ENCODE measurements around the gene ACAA1.
A peak's percentile ranks its signal among the peaks of the same experiment; 100 is the strongest.
"Not testable (repeated sequence)": the region's sequence is repeated elsewhere in the genome, so short reads cannot be mapped to it uniquely, and the experiment has no call there.

Gene ACAA1

DNA sequence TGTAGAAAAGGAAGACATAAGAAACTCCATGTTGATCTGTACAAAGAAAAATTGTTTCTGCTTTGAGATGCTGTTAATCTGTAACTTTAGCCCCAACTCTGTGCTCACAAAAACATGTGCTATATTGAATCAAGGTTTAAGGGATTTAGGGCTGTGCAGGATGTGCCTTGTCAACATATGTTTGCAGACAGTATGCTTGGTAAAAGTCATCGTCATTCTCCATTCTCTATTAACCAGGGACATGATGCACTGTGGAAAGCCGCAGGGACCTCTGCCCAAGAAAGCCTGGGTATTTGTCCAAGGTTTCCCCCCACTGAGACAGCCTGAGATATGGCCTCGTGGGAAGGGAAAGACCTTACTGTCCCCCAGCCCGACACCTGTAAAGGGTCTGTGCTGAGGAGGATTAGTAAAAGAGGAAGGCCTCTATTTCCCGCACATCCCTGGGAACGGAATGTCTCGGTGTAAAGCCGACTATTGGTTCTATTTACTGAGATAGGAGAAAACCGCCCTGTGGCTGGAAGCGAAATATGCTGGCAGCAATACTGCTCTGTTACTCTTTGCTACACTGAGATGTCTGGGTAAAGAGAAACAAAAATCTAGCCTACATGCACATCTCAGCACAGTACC, 2.3 kb downstream of the ACAA1 start:
- Mint-ChIP-seq H3K4me3 (peak overlapping the region; percentile 93), H3K4me1 (ENCODE audit: low read depth) (peaks cover 42% of the 10 kb centered on the region), H3K36me3 (ENCODE audit: low read depth) (peaks cover 39% of the 10 kb centered on the region)
- H3K27ac Mint-ChIP-seq; H3K9me3 Mint-ChIP-seq; H3K27me3 Mint-ChIP-seq (ENCODE audit: low read depth): not testable (repeated sequence)

DNA sequence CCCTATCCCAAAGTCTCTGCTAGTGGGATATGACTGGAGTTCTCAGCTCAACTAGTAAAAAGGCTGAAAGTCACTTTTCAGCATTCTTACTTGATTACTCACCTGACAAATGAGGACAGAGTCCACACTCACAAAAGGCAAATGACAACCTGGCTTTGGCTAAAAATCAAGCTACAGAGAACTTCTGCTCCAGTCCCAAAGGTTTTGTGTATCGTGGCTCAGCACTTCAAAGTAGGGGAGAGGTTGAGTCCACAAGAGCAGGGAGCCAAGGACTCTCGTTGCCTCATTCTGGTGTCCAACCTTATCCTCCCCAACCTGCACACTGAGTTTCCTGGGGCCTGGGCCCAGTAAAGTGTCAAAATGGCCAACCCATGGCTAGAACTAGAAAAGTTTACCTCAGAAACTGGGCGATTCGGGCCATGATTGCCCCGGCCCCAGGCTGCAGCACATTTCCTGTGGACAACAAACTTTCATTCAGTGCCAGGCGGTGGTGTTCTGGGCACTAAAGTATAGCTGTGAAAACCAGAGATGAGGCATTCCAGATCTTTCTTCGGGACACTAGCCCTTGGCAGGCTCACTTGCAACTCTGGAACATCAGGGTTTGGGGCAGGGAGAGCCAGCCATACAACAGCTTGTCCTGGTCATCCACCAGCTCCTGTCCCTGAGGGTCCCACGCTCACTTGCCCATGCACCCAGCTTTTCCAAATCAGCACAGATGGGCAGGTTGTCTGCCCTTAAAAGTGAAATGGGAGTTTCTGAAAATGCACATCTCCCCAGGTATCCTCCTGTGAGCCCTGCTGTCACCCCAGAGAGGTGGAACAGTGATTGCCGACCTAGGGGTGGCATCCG, 3.1 kb downstream of the ACAA1 start:
- Mint-ChIP-seq H3K36me3 (ENCODE audit: low read depth) (peaks cover 44% of the 10 kb centered on the region), H3K4me3 (no peak overlapping the region), H3K27me3 (ENCODE audit: low read depth) (no peaks in the 10 kb centered on the region), H3K9me3 (no peaks in the 10 kb centered on the region), H3K27ac (no peak overlapping the region), H3K4me1 (ENCODE audit: low read depth) (peaks cover 38% of the 10 kb centered on the region)

DNA sequence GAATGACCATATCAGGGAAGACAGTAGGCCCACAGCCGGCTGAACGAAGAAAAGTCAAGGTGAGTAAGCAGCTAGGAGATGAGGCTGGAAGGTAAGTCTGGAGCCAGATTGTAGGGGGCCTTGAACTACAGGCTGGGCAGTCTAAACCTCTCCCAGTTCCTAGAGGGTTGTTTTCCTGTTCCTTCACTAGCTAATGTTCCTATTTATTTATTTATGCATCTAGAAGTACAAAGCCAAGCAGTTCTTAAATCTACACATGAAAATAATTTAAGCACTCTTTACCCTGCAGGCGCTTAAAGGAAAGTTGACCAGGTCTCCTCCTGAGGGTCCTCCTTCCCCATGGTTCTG, 3.7 kb downstream of the ACAA1 start:
- H3K27me3 Mint-ChIP-seq (ENCODE audit: low read depth) = no peaks in the 10 kb centered on the region
- H3K27ac Mint-ChIP-seq = peak overlapping the region; percentile 36
- peaks cover 46% of the 10 kb centered on the region for H3K36me3 Mint-ChIP-seq (ENCODE audit: low read depth)
- no peak overlapping the region for H3K4me3 Mint-ChIP-seq
- H3K4me1 Mint-ChIP-seq (ENCODE audit: low read depth) = peaks cover 36% of the 10 kb centered on the region
- H3K9me3 Mint-ChIP-seq = no peaks in the 10 kb centered on the region

DNA sequence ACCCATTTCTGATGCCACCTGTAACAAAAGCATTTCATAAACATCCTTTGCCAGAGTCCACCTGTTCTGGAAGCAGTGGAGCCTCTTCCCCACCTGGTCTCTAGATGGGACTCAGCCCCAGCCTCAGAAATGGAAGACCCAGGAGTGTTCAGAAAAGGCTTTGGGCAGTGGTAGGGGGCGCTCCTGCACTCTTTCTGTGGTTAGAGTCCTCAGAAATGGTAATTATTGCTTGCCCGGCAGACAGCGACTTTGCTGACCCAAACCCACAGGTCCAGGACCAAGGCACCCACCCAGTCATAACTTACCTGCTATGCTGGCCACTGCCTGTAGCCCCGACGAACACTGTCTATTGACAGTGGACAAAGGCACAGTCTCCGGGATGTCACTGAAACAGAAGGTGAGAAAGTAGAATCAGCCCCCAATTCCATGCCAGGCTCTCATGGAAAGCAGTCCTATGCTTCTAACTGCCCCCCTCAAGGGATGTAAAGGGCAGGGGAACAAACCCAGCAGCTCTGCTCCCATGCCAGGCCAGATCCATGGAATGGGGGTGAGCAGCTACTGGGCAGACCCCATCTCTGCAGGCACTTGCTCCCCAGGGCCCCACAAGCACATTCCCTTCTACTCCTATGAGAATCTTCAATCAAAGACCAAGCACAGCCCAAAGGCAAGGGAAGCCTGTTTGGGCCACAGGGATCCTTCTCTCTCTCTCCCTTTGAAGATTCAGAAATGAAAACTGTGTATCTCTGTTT, 5.1 kb downstream of the ACAA1 start:
- Mint-ChIP-seq H3K27me3 (ENCODE audit: low read depth) (no peaks in the 10 kb centered on the region), H3K4me3 (no peak overlapping the region), H3K27ac (no peak overlapping the region), H3K4me1 (ENCODE audit: low read depth) (peaks cover 28% of the 10 kb centered on the region), H3K36me3 (ENCODE audit: low read depth) (peaks cover 46% of the 10 kb centered on the region), H3K9me3 (no peaks in the 10 kb centered on the region)

DNA sequence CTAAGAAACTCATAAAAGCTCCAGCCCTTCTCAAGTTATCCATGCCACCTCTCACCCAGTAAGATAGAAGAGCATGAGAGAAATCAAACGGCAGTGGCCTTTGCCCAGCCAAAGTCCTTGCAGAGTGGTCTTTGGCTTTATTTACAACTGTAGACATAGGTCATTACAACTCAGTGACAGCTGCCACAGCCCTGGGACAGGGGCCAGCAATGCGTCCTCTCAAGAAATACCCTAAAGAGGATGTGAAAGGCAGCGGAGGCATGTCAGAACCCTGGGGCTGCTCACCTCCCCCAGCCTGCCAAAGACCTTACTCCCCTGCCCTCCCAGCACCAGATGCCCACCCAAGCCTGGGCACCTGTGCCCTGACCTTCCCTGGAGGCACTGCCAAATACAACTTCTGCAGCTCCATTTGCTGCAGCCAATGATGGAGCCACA, 6.3 kb downstream of the ACAA1 start:
- no peaks in the 10 kb centered on the region for H3K9me3 Mint-ChIP-seq

DNA sequence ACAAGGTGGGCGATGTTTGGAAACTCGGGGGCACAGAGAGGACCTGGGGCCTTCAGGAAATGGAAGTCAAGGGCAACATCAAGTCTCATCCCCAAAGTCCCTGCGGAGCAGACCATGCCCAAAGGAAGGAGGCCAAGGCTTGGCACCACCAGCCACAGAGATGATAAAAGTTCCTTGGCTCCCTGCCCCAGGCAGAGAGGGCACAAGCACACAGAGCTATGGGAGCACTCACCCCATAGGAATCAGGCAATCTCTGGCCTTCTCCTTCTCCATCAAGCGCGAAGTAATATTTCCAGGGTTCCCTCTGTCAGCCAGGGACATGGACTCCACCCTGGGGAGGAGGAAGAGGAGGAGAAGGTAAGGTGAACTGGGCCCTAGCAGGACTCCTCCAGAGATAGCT, 7.9 kb downstream of the ACAA1 start:
- Mint-ChIP-seq H3K9me3 (no peaks in the 10 kb centered on the region), H3K4me3 (no peak overlapping the region), H3K4me1 (ENCODE audit: low read depth) (peaks cover 9% of the 10 kb centered on the region), H3K27me3 (ENCODE audit: low read depth) (no peaks in the 10 kb centered on the region), H3K36me3 (ENCODE audit: low read depth) (peaks cover 43% of the 10 kb centered on the region), H3K27ac (no peak overlapping the region)

More for the DNA sequence above, 6.3 kb downstream of the ACAA1 start:
- Mint-ChIP-seq H3K27me3 (ENCODE audit: low read depth) (no peaks in the 10 kb centered on the region), H3K4me1 (ENCODE audit: low read depth) (peaks cover 21% of the 10 kb centered on the region), H3K4me3 (no peak overlapping the region), H3K36me3 (ENCODE audit: low read depth) (peaks cover 47% of the 10 kb centered on the region), H3K27ac (no peak overlapping the region)

DNA sequence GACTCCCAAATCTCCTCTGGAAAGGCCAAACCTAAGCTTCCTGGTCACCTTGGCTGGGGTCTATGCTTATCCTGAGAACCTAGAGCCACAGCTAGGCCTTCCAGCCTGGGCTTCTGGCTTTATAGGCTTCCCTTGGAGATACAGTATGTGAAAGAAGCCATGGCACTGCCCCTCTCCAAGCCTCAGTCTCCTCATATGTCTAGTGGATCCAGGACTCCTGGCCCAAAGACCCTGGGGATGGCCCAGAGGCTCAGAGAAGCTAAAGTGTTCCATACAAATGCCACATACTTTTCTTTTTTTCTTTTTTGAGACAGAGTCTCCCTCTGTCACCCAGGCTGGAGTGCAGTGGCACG, 8.6 kb downstream of the ACAA1 start:
- Mint-ChIP-seq H3K27ac (no peak overlapping the region), H3K9me3 (no peaks in the 10 kb centered on the region), H3K36me3 (ENCODE audit: low read depth) (peaks cover 40% of the 10 kb centered on the region), H3K4me1 (ENCODE audit: low read depth) (peaks cover 7% of the 10 kb centered on the region), H3K27me3 (ENCODE audit: low read depth) (no peaks in the 10 kb centered on the region), H3K4me3 (no peak overlapping the region)

DNA sequence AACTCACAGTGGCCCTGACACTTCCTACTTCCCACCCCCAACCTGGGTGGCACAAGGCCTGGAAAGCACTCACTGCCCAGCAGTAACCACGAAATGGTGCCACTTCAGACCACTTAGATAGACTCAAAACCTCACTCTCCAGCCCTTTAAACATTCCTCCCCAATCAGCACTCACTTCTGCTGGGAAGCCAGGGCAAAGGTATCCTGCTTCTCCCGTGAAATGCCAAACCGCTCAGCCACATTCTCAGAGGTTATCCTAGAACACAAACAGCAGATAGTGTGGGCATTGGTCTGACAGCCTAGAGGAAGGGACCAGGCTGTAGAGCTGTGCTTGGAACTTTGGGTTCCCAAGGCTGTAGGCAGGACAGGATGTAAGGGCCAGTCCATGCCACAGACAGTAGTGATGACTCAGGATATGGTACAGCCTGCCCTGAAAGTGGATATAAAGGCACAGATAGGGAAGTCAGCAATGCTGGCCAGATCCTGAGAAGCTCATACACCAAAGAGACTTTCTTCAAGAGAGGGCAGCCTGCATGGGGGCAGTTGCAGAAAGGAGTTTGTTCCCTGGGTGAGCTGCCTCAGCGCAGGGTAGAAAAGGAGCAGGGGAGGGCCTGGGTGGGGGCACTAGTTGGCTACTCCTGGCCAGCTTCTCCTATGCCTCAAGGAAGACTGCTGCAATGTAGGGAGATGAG, 9.2 kb downstream of the ACAA1 start:
- H3K27ac Mint-ChIP-seq = no peak overlapping the region
- H3K4me3 Mint-ChIP-seq = no peak overlapping the region
- H3K9me3 Mint-ChIP-seq = no peaks in the 10 kb centered on the region
- peaks cover 41% of the 10 kb centered on the region for H3K36me3 Mint-ChIP-seq (ENCODE audit: low read depth)
- H3K4me1 Mint-ChIP-seq (ENCODE audit: low read depth) = peaks cover 5% of the 10 kb centered on the region
- H3K27me3 Mint-ChIP-seq (ENCODE audit: low read depth) = no peaks in the 10 kb centered on the region

DNA sequence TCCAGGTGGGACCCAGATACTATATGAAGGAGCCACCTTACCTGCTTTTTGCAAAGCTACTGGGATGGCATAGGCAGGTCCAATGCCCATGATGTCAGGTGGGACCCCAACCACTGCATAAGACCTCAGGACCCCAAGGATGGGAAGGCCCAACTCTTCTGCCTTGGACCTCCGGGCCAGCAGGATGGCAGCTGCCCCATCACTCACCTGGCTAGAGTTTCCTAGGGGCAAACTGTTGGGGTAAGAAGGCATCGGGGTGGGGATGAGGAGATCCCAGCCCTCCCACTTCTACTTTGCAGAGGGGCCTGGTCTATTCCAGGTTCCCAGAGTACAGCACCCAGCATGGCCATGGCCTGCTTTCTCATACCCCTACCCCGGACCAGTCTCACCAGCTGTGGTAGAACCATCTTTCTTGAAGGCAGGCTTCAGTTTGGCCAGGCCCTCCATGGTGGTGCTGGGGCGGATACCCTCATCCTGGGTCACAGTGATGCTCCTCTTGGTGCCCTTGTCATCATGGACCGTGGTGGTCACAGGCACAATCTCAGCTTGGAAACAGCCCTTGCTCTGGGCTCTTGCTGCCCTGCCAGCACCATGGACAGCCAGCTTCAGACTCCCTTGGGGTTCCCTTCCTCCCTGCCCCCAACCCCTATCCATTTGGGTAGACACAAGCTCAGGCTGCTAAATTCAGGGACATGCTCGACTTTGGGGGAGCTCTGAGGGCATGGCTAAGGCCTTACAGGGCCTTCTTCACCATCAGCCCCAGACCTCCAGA, 10.6 kb downstream of the ACAA1 start:
- no peak overlapping the region for H3K4me3 Mint-ChIP-seq

DNA sequence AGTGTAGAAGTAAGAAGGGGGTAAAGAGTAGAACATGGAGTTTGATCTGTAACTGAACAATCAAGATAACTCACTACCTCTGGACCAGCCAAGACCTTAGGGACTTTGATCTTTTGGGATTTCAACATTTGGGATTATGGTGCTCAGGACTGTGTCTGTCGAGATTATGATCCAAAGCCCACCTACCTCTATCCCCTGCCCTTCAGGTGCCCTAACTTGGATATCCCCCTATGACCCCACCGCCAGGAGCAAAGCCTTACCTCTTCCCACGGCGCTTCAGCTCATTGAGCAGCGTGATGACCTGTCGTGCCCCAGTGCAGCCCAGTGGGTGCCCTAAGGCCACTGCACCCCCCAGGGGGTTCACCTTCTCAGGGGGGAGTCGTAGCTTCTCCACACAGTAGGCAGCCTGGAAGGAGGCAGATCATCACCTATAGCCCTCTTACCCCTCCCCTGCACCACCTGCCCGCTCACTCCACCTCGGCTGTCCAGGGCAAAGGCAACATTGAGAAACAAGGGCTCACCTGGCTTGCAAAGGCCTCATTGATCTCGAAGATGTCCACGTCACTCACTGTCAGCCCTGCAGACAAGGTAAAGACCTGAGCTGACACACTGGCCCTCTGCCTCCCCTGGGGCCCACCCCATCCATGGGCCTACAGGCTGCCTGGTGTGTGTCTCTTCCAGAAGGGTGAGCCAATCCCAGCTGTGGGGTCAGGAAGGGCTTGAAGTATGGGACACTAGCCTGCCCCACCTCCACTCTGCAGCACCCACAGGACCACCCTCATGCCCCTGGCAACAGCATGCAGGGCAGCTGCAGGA, 11.4 kb downstream of the ACAA1 start:
- Mint-ChIP-seq H3K27me3 (ENCODE audit: low read depth) (no peaks in the 10 kb centered on the region), H3K27ac (no peak overlapping the region), H3K36me3 (ENCODE audit: low read depth) (peaks cover 43% of the 10 kb centered on the region), H3K4me1 (ENCODE audit: low read depth) (peaks cover 4% of the 10 kb centered on the region), H3K4me3 (no peak overlapping the region), H3K9me3 (no peaks in the 10 kb centered on the region)

More for the DNA sequence above, 10.6 kb downstream of the ACAA1 start:
- H3K9me3 Mint-ChIP-seq = no peaks in the 10 kb centered on the region
- peaks cover 4% of the 10 kb centered on the region for H3K4me1 Mint-ChIP-seq (ENCODE audit: low read depth)
- no peak overlapping the region for H3K27ac Mint-ChIP-seq
- H3K36me3 Mint-ChIP-seq (ENCODE audit: low read depth) = peaks cover 45% of the 10 kb centered on the region
- no peaks in the 10 kb centered on the region for H3K27me3 Mint-ChIP-seq (ENCODE audit: low read depth)

DNA sequence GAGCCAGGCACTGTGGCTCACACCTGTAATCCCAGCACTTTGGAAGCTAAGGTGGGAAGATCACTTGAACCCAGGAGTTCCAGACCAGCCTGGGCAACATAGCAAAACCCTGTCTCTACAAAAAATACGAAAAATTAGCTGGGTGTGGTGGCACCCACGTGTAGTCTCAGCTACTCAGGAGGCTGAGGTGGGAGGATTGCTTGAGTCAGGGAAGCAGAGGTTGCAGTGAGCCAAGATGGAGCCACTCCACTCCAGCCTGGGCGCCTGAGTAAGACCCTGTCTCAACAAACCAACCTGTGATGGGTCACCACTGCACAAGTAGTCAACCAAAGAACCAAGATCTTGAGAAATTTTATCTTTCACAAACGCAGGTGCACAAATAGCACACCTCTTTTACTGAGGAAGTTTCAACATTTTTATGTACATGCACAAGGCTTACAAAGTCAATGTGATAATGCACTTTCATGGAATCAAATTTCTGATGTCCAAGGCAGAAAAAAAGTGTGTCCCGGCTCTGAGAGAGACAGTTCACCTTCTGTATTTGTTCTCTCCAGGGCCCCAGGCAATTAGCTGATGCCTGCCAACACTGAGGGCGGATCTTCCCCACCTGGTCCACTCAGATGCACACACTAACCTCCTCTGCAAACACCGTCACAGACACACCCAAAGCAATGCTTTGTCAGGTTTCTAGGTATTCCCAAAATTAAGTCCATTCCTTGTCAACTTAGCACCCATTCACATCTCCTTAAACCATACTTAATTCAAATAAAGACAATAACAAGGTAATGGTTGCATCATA, 12.4 kb downstream of the ACAA1 start:
- peaks cover 37% of the 10 kb centered on the region for H3K36me3 Mint-ChIP-seq (ENCODE audit: low read depth)

DNA sequence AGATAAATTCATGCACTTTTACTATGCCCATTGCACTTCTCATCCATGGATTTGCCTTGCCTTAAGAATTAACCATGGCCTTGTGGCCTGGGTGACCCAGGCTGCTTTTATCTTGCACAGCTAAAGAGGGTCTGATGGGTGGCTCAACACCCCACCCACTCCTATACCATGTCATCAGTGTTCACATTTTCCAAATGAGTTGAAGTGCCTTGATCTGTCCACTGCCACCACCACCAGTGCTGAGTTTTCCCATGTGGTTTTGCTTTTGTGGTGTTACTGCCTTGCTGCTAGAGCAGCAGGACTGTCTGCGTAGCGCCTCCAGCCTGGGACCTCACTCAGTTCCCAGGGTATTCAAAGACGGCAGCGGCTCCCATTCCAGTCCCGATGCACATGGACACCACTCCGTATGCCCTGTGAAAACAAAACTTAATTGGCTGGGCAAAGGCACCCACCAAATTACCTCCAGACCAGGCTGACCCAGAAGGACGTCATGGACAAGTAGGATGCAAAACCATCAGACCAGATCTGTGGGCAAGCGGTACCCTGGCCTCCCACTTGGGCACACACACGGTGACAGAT, 14.1 kb downstream of the ACAA1 start:
- Mint-ChIP-seq H3K27me3 (ENCODE audit: low read depth) (no peaks in the 10 kb centered on the region), H3K36me3 (ENCODE audit: low read depth) (peaks cover 33% of the 10 kb centered on the region), H3K9me3 (no peaks in the 10 kb centered on the region), H3K4me3 (no peak overlapping the region), H3K27ac (no peak overlapping the region), H3K4me1 (ENCODE audit: low read depth) (peaks cover 3% of the 10 kb centered on the region)

More for the DNA sequence above, 12.4 kb downstream of the ACAA1 start:
- no peaks in the 10 kb centered on the region for H3K27me3 Mint-ChIP-seq (ENCODE audit: low read depth)
- H3K4me1 Mint-ChIP-seq (ENCODE audit: low read depth) = no peaks in the 10 kb centered on the region
- no peaks in the 10 kb centered on the region for H3K9me3 Mint-ChIP-seq
- no peak overlapping the region for H3K4me3 Mint-ChIP-seq
- H3K27ac Mint-ChIP-seq = no peak overlapping the region

Data from T-helper 1 cell treated with Interleukin-12 subunit alpha and Interleukin-12 subunit beta and Interleukin-4 antibody, amounts not matched to agents 30 μg/mL and 1 μg/mL, for 36 hours (primary cell).